Sigmoid colon (tissue), 3 donors: Measurements from ENCODE around the gene ARCN1.

Experiments used
- CTCF ChIP-seq, 4 experiments: fragments of 450-650 bp in 3 of 4; fragments of 200-600 bp in 1 of 4; IDR thresholded peaks; one replicate each; pipeline ENCODE4 v1.5.1; 2016 to 2019; ENCODE audit warnings: antibody characterized with exemption in 4 of 4, mild to moderate bottlenecking in 3 of 4, moderate library complexity in 2 of 4
- POLR2A ChIP-seq, 2 donors: fragments of 450-650 bp; IDR thresholded peaks; one replicate each; pipeline ENCODE4 v1.6.1; 2016; ENCODE audit warnings: antibody characterized with exemption in 2 of 2, mild to moderate bottlenecking in 2 of 2, moderate library complexity in 2 of 2

GRCh38 chr11:118592616-118593367 is 20.6 kb downstream of the ARCN1 start:
- no peak for TF ChIP-seq CTCF (IDR thresholded peaks at IDR 0.05)
- TF ChIP-seq POLR2A (IDR thresholded peaks at IDR 0.05), result no peak
